ENCODE measurements around the gene PUS7L.

- TF ChIP-seq CTCF (conservative IDR thresholded peaks at IDR 0.05; ENCODE audit: low read depth in 2 of 2) = no peak
- TF ChIP-seq, protein P1, sequence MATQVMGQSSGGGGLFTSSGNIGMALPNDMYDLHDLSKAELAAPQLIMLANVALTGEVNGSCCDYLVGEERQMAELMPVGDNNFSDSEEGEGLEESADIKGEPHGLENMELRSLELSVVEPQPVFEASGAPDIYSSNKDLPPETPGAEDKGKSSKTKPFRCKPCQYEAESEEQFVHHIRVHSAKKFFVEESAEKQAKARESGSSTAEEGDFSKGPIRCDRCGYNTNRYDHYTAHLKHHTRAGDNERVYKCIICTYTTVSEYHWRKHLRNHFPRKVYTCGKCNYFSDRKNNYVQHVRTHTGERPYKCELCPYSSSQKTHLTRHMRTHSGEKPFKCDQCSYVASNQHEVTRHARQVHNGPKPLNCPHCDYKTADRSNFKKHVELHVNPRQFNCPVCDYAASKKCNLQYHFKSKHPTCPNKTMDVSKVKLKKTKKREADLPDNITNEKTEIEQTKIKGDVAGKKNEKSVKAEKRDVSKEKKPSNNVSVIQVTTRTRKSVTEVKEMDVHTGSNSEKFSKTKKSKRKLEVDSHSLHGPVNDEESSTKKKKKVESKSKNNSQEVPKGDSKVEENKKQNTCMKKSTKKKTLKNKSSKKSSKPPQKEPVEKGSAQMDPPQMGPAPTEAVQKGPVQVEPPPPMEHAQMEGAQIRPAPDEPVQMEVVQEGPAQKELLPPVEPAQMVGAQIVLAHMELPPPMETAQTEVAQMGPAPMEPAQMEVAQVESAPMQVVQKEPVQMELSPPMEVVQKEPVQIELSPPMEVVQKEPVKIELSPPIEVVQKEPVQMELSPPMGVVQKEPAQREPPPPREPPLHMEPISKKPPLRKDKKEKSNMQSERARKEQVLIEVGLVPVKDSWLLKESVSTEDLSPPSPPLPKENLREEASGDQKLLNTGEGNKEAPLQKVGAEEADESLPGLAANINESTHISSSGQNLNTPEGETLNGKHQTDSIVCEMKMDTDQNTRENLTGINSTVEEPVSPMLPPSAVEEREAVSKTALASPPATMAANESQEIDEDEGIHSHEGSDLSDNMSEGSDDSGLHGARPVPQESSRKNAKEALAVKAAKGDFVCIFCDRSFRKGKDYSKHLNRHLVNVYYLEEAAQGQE (IDR thresholded peaks at IDR 0.05; ENCODE audit: unreplicated experiment) = no peak
- TF ChIP-seq STAT1 (IDR thresholded peaks at IDR 0.05; ENCODE audit: unreplicated experiment) = no peak
- TF ChIP-seq POLR2AphosphoS5 (IDR thresholded peaks at IDR 0.05; ENCODE audit: low read depth) = no peak
- TF ChIP-seq EZH2 (IDR thresholded peaks at IDR 0.05; ENCODE audit: low read depth, unreplicated experiment) = no peak
- TF ChIP-seq, protein P2, sequence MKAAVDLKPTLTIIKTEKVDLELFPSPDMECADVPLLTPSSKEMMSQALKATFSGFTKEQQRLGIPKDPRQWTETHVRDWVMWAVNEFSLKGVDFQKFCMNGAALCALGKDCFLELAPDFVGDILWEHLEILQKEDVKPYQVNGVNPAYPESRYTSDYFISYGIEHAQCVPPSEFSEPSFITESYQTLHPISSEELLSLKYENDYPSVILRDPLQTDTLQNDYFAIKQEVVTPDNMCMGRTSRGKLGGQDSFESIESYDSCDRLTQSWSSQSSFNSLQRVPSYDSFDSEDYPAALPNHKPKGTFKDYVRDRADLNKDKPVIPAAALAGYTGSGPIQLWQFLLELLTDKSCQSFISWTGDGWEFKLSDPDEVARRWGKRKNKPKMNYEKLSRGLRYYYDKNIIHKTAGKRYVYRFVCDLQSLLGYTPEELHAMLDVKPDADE (IDR thresholded peaks at IDR 0.05) = no peak
- no peak for TF ChIP-seq EZH2phosphoT487 (IDR thresholded peaks at IDR 0.05; ENCODE audit: unreplicated experiment)
- TF ChIP-seq JUNB (IDR thresholded peaks at IDR 0.05; ENCODE audit: unreplicated experiment) = no peak
- TF ChIP-seq CREB1 (CRISPR knock-in tag; IDR thresholded peaks at IDR 0.05; ENCODE audit: low read depth) = no peak
- no peak for TF ChIP-seq ZNF114 (CRISPR knock-in tag; IDR thresholded peaks at IDR 0.05)
- no peak for TF ChIP-seq ZNF462 (CRISPR knock-in tag; IDR thresholded peaks at IDR 0.05)
- TF ChIP-seq ZNF331 (CRISPR knock-in tag; IDR thresholded peaks at IDR 0.05; ENCODE audit: low read depth) = no peak
Measured at GRCh38 chr12:43758247-43758727, 303 bp downstream of the PUS7L start.

Data from GM23338 (cell line).